Skeletal muscle tissue (tissue), 4 donors: ENCODE results near the gene PVRIG. TPM values are rescaled to one million over a fixed set of nuclear protein-coding genes. Genes with fewer than 3 reads are reported as not detected.
"Not testable (repeated sequence)": the region's sequence is repeated elsewhere in the genome, so short reads cannot be mapped to it uniquely, and the experiment has no call there.

ENCODE experiments used
- H3K27ac ChIP-seq: one replicate; pipeline ENCODE4 v1.7.0; 2013; ENCODE audit warnings: mild to moderate bottlenecking, low read depth, low read length, inconsistent platforms
- H3K27me3 ChIP-seq, 3 donors: one replicate each; pipeline ENCODE4 v1.7.0; 2013; ENCODE audit warnings: low read length in 3 of 3; ENCODE audit not compliant: control insufficient read depth in 3 of 3, insufficient read depth in 3 of 3
- H3K36me3 ChIP-seq, 3 donors: one replicate each; pipeline ENCODE4 v1.7.0; 2013; ENCODE audit warnings: low read length in 3 of 3; ENCODE audit not compliant: control insufficient read depth in 3 of 3, insufficient read depth in 3 of 3
- H3K4me1 ChIP-seq, 3 donors: one replicate each; pipeline ENCODE4 v1.7.0; 2013; ENCODE audit warnings: low read length in 3 of 3, mild to moderate bottlenecking in 3 of 3; ENCODE audit not compliant: control insufficient read depth in 3 of 3, insufficient read depth in 3 of 3
- H3K4me3 ChIP-seq, 3 donors: one replicate each; pipeline ENCODE4 v1.7.0; 2013; ENCODE audit warnings: low read length in 3 of 3
- H3K9ac ChIP-seq, 3 donors: one replicate each; pipeline ENCODE4 v1.7.0; 2013; ENCODE audit warnings: low read length in 3 of 3, mild to moderate bottlenecking in 3 of 3, moderate library complexity in 2 of 3, low read depth in 1 of 3
- H3K9me3 ChIP-seq, 3 donors: one replicate each; pipeline ENCODE4 v1.7.0; 2013; ENCODE audit warnings: low read length in 3 of 3; ENCODE audit not compliant: control insufficient read depth in 3 of 3
- total RNA-seq: library from RNA; depleted of rRNA; stranded (reverse); fragments of >200 nt; gene quantifications from one replicate; pipeline ENCODE4 v1.2.3, GENCODE V29; 2014
- donor health status: Osteomylitis.

PVRIG gene
- total RNA-seq, 1 donor from 2014 or later: not detected

GRCh38 chr7:100222445-100223132 is 2.8 kb downstream of the PVRIG start:
- no peak overlapping the region for H3K27ac ChIP-seq
- H3K9ac ChIP-seq: no peak overlapping the region
- peaks cover 29 to 36% (median 35%) of the 10 kb centered on the region in 3 donors for H3K36me3 ChIP-seq
- no peaks in the 10 kb centered on the region for H3K9me3 ChIP-seq
- H3K27me3 ChIP-seq: no peaks in the 10 kb centered on the region
- H3K4me3 ChIP-seq: no peak overlapping the region
- peaks cover 7 to 20% (median 7%) of the 10 kb centered on the region in 3 donors for H3K4me1 ChIP-seq

GRCh38 chr7:100223376-100223927 is 3.7 kb downstream of the PVRIG start:
- Histone ChIP-seq H3K36me3 (peaks cover 29 to 36% (median 35%) of the 10 kb centered on the region in 3 donors), H3K4me1 (peaks cover 7 to 24% (median 7%) of the 10 kb centered on the region in 3 donors)
- H3K27me3 ChIP-seq, H3K9ac ChIP-seq, H3K27ac ChIP-seq, H3K4me3 ChIP-seq, H3K9me3 ChIP-seq: not testable (repeated sequence)

- H3K4me3 ChIP-seq, H3K27me3 ChIP-seq, H3K27ac ChIP-seq, H3K9ac ChIP-seq, H3K9me3 ChIP-seq: not testable (repeated sequence)
- peaks cover 29 to 32% (median 31%) of the 10 kb centered on the region in 3 donors for H3K36me3 ChIP-seq
- H3K4me1 ChIP-seq: peaks cover 7 to 25% (median 7%) of the 10 kb centered on the region in 3 donors
These were observed 5.1 kb downstream of the PVRIG start for GRCh38 chr7:100224891-100225290.

GRCh38 chr7:100234660-100235317 is 15.0 kb downstream of the PVRIG start:
- not testable (repeated sequence) for H3K27me3 ChIP-seq, H3K4me3 ChIP-seq
- H3K27ac ChIP-seq: peak overlapping the region; percentile 51

GRCh38 chr7:100239975-100240374 is 20.2 kb downstream of the PVRIG start:
- peak overlapping the region in 1 of 3 donors; percentile 25 for H3K9ac ChIP-seq
- peak overlapping the region; percentile 96 for H3K27ac ChIP-seq
- not testable (repeated sequence) for H3K4me3 ChIP-seq, H3K27me3 ChIP-seq, H3K36me3 ChIP-seq, H3K9me3 ChIP-seq
- H3K4me1 ChIP-seq: peaks cover 14 to 47% (median 44%) of the 10 kb centered on the region in 3 donors

More at GRCh38 chr7:100234660-100235317, 15.0 kb downstream of the PVRIG start:
- H3K36me3 ChIP-seq, H3K9me3 ChIP-seq: not testable (repeated sequence)
- peak overlapping the region in 1 of 3 donors; percentile 25 for H3K9ac ChIP-seq
- peaks cover 5 to 33% (median 27%) of the 10 kb centered on the region in 3 donors for H3K4me1 ChIP-seq

GRCh38 chr7:100243385-100243784 is 23.6 kb downstream of the PVRIG start:
- H3K4me1 ChIP-seq: peaks cover 18 to 53% (median 46%) of the 10 kb centered on the region in 3 donors
- not testable (repeated sequence) for H3K4me3 ChIP-seq, H3K36me3 ChIP-seq, H3K9me3 ChIP-seq, H3K27me3 ChIP-seq
- H3K27ac ChIP-seq: peak overlapping the region; percentile 98
- H3K9ac ChIP-seq: peak overlapping the region in 2 of 3 donors; percentile 53 to 68

GRCh38 chr7:100244988-100245605 is 25.3 kb downstream of the PVRIG start:
- not testable (repeated sequence) for H3K36me3 ChIP-seq, H3K27me3 ChIP-seq, H3K9me3 ChIP-seq
- H3K27ac ChIP-seq: peak overlapping the region; percentile 98
- H3K4me3 ChIP-seq: peak overlapping the region in 1 of 3 donors; percentile 23
- peak overlapping the region in 1 of 3 donors; percentile 34 for H3K9ac ChIP-seq
- H3K4me1 ChIP-seq: peaks cover 25 to 66% (median 49%) of the 10 kb centered on the region in 3 donors

- peak overlapping the region; percentile 98 for H3K27ac ChIP-seq
- peak overlapping the region in 1 of 3 donors; percentile 13 for H3K4me3 ChIP-seq
- H3K9ac ChIP-seq: peak overlapping the region; percentile 2 to 64 (median 14)
- H3K4me1 ChIP-seq: peaks cover 25 to 61% (median 46%) of the 10 kb centered on the region in 3 donors
- not testable (repeated sequence) for H3K27me3 ChIP-seq, H3K9me3 ChIP-seq, H3K36me3 ChIP-seq
These were observed 26.5 kb downstream of the PVRIG start for GRCh38 chr7:100246121-100246864.

- H3K36me3 ChIP-seq, H3K9me3 ChIP-seq, H3K4me3 ChIP-seq, H3K27me3 ChIP-seq: not testable (repeated sequence)
- H3K9ac ChIP-seq: peak overlapping the region in 2 of 3 donors; percentile 2 to 64
- peak overlapping the region; percentile 98 for H3K27ac ChIP-seq
- peaks cover 25 to 61% (median 46%) of the 10 kb centered on the region in 3 donors for H3K4me1 ChIP-seq
These were observed 27.1 kb downstream of the PVRIG start for GRCh38 chr7:100246865-100247137.
